ENCODE measurements around the gene TRMT2A.

The TRMT2A gene

GRCh38 chr22:20115691-20116375 lies 1.2 kb downstream of the TRMT2A start, which contains the start of gene RANBP1:
Gene RANBP1, plus strand, starts transcription at chr22:20116104. Its CDS starts 81 bp downstream, at chr22:20116185.
- DNase-seq, result no peak

- DNase-seq, result no peak
Measured at GRCh38 chr22:20114506-20115475, 2.2 kb downstream of the TRMT2A start.

GRCh38 chr22:20113551-20114310 lies 3.3 kb downstream of the TRMT2A start:
- DNase-seq, result no peak

- DNase-seq, result no peak
Measured at GRCh38 chr22:20112623-20113511, 4.2 kb downstream of the TRMT2A start.

- DNase-seq, result no peak
Measured at GRCh38 chr22:20111689-20112622, 5.1 kb downstream of the TRMT2A start.

- peak; percentile 17 for DNase-seq
Measured at GRCh38 chr22:20111045-20111688, 5.9 kb downstream of the TRMT2A start.

- no peak for DNase-seq
Measured at GRCh38 chr22:20110359-20110985, 6.6 kb downstream of the TRMT2A start.

- DNase-seq, result no peak
Measured at GRCh38 chr22:20109411-20110358, 7.3 kb downstream of the TRMT2A start.

- no peak for DNase-seq
Measured at GRCh38 chr22:20108757-20109230, 8.2 kb downstream of the TRMT2A start.

- no peak for DNase-seq
Measured at GRCh38 chr22:20107951-20108756, 8.9 kb downstream of the TRMT2A start.

- DNase-seq, result no peak
Measured at GRCh38 chr22:20107471-20107901, 9.5 kb downstream of the TRMT2A start.

GRCh38 chr22:20106849-20107237 lies 10.2 kb downstream of the TRMT2A start:
- no peak for DNase-seq

GRCh38 chr22:20106205-20106848 lies 10.7 kb downstream of the TRMT2A start:
- DNase-seq, result no peak

GRCh38 chr22:20105456-20106204 lies 11.4 kb downstream of the TRMT2A start:
- no peak for DNase-seq

GRCh38 chr22:20102203-20102780 lies 14.7 kb downstream of the TRMT2A start:
- DNase-seq, result no peak

GRCh38 chr22:20101638-20102037 lies 15.4 kb downstream of the TRMT2A start:
- no peak for DNase-seq
